GM19239 (cell line): ENCODE results near the gene MAP3K14.
A peak's percentile ranks its signal among the peaks of the same experiment; 100 is the strongest.

Experiments used
- DNase-seq: peaks from one replicate; pipeline ENCODE4 v3.0.0; 2011; ENCODE audit warnings: low spot score; ENCODE audit not compliant: insufficient read length
- FAIRE-seq: peaks from 2 replicates; lab custom pipeline; 2011; peaks lifted over from hg19 to GRCh38; lab: Jason Lieb, UNC

The MAP3K14 gene

DNA sequence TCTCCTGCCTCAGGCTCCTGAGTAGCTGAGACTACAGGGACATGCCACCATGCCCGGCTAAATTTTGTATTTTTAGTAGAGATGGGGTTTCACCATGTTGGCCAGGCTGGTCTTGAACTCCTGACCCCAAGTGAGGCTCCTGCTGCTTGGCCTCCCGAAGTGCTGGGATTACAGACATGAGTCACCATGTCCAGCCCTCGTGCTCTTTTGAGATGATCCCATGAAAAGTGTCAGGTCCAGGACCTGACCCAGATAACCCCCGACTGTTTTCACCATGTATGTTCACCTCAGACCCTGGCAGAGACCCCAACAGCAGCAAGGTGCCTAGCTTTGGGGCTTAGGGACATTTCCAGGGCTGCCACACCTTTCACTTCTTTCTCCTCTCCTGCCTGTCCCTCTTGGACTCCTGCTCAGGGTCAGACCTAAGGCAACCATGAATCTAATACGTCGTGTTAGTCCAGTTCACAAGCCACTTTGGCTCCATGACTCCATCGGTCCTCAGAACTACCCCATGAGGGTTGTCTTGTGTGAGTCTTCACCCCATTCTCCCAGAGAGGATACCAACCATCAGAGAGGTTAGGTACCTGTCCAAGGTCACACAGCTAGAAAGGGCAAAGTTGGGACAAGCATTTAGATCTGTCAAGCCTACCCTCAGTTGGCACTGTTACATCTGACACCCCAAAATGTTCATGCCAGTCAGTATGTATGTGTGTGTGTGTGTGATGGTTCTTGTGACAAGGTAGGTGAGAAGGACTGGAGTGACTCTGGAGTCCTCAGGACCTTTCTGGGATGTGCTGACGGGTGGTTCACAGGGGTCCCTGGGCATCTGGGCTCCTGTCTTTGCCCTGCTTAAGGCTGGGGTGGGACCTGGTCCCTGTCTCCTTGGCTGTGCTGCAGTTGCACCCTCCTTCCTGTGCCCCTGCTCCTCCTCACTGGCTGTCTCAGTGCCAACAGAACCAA is 23.1 kb upstream of the MAP3K14 start:
- DNase-seq, result no peak
- FAIRE-seq, result no peak

DNA sequence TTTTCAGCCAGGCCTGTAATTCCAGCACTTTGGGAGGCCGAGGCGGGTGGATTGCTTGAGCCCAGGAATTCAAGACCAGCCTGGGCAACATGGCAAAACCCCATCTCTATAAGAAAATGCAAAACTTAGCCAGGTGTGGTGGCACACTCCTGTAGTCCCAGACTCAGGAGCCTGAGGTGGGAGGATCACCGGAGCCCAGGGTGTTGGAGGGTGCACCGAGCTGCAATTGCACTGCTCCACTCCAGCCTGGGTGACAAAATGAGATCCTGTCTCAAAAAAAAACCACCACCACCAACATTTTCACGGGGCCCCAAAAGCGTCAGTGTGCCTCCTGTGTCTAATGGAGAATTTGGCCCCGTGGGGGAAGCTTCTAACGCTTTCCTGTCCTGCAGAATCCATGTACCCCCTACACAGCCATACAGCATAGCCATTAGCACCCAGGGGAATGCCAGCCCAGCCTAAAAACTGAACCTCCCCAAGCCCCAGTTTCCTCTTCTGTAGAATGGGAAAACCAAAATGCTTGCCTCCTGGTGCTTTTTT is 22.2 kb upstream of the MAP3K14 start:
- DNase-seq (no peak), FAIRE-seq (no peak)

DNA sequence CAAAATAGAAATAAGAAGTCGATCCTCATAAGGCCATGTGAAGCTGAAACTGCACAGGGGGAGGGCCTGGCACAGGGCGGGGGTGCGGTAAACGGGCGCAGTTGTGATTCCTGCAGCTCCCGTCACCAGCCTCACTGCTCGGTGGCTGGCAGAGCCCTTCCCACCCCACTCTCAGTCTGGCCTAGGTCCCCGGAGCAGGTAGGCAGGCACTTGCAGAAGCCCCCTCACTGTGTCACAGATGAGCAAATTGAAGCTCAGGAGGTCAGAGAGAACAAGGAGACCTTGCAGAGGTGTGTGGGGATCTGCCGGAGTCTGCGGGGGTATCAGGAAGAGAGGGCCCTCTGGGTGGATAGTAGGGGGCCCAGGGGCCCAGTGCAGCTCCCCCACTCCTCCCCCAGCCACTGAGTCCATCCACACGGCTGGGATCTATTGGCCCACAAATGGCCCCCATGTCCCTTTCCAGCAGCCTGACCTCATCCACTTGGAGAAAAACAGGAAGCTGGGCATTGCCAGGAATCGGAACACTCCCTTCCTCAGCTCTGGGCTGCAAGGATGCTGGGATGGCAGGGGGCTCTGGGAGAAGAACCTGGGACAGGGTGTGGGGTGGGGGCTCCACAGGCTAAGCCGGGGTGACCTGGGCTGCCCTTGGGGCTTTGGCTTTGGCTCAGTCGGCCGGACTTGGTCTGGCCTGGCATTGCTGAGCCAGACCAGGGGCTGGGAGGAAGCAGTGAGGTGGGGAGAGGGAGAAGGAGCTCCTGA is 21.4 kb upstream of the MAP3K14 start:
- no peak for DNase-seq
- no peak for FAIRE-seq

DNA sequence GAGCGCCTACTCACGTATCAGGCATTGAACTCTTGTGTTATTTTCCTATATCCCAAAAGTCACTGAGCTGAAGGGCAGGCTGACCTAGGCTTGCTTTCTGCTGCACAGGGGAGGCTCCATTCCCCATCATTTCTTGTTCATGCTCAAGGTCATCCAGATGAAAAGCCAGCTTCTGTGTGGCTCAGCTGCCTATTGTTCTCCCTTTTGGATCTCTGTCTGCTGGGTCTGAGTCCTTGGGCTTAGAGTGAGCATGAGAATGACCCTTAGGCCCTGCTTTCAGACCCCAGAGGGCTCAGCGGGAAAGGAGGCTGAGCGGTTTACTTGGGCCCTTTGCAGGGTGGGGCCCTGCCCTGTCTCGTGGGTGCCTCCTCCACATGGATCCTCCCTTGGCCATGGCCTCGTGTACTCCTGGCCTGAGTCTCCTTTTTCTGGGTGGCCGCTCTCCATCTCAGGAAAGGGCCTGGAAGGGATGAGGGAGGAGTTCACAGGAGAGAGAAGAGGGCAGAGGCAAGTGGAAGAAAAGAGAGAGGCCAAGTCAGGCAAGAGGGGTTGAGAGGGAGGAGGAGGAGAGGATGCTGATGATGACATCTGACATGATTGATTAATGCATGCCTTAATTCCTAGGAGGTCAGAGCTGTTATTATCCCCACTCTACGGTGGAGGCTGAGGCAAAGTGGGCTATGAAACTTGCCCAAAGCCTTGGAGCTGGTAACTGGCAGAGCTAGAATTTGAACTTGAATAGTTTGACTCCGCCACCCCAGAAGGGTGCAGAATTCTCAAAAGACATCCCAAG is 19.8 kb upstream of the MAP3K14 start:
- FAIRE-seq (no peak), DNase-seq (no peak)

DNA sequence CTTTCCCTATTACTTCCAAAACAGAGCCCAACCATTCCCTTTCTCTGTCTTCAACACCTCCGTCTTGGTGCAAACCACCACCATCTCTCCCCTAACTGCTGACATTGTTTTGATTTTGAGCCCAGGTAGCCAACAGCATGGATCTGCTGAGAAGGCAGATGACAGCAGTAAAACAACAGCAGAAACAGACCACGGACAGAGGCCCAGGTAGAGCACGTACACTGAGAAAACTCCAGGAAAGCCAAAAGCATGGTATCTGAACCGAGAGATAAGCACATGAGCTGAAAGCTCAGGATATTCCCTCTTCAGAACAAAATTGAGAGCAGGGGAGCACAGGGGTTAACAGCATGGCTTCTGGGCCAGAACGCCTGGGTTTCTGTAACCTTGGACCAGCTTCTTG is 18.9 kb upstream of the MAP3K14 start:
- FAIRE-seq (no peak), DNase-seq (no peak)

DNA sequence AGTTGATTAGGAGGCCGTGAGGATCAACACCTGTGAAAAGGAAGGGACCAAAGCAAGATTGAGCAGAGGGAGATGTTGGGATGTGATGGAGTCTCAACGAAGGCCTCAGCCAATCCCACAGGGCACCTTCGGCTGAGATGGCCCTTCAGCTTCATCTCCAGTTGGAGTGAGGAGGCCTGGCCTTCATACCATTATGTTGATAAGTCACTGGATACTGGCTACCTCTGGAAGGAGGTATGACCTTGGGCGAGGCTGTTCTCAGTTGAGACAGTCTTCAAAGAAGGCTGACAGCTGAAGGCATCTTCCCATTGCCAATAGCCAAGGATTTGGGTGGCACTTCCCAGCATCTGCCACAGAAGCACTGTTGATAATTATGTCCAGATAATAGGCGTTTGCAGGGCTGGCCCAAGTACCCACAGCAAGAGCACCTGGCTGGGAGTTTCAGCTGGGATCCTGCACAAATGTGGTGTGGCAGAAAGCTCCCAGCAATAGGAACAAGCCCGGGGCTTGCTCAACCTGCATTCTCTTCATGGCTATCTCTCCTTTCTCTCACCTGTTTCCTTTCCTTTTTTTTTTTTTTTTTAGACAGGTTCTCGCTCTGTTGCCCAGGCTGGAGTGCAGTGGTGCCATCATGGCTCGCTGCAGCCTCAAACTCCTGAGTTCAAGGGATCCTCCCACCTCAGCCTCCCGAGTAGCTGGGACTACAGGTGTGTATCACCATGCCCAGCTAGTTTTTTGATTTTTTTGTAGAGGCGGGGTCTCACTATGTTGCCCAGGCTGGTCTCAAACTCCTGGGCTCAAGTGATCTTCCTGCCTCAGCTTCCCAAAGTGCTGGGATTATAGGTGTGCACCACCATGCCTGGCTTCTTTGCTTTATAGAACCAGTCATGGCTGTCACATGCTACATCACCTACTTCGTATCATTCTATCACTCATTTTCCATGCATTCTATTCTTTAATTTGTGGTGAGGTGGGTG is 18.2 kb upstream of the MAP3K14 start:
- no peak for DNase-seq
- FAIRE-seq, result no peak

DNA sequence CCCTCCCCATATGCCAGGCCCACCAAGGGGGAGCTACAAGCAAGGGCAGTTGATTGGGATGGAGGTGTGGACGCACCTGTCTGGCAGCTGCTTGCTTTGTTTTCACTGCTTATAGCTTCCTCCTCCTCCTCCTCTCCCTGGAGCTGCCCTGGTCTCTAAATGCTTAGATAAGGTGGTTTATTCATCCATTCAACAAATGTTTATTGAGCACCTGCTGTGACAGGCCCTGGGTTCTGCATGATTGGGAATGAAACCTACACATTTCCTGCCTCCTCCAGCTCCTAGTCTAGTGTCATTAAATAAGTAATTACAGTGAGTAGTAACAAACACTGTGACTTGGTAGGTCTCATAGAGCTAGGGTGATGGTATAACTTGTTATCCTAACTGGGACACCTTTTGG is 17.4 kb upstream of the MAP3K14 start:
- DNase-seq, result no peak
- peak; percentile 76 for FAIRE-seq

DNA sequence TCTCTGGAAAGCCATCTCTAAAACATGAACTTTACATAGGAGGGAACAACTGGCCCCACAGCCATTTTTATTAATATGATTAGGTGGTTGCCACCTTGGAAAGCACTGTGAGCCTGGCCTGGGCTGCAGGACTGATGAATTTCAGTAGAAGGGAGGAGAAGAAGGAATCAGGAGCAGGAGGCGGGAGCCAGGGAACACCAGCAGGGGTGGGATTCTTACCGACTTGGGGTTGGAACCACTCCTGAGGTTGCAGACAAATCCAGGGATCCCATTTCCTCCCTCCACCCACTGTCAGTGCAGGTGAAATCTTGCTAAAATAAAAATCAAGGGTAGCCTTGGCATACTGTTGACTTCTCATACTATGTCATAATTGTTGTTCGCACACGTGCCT is 16.9 kb upstream of the MAP3K14 start:
- FAIRE-seq, result no peak

DNA sequence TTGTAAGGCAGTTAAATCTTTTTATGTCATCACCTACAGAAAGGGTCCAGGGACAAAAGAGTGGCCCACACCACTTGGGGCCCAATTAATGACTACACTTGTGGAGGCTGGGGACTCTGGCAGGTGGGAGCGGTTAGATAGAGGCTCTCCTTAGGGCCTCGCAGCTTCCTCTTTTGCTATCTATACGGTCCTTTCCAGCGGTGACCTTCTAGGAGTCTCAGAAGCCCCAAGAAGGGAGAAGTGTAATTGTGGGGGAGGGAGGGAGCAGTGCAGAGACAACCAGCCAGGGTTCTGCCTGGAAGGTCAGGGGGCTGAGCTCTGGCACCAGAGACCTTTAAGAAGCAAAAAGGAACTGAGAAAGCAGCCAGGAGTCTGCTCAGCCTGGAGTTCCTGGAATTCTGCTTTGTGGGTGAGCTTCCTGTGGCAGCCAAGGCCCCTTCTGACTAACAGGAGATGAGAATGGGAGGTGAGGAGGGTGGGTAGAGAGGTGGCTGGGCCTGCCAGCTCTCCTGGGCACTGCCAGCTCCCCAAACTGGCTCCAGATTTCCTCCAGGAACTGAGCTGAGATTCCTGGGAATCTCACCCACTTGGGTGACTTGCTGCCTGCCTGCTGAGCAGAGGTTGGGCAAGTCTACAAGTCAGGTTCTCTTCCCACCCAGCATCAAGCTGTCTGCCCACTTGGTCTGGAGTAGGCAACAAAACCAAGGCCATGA is 16.3 kb upstream of the MAP3K14 start:
- no peak for DNase-seq
- peak; percentile 91 for FAIRE-seq

More for the DNA sequence above, 16.9 kb upstream of the MAP3K14 start:
- DNase-seq, result no peak

DNA sequence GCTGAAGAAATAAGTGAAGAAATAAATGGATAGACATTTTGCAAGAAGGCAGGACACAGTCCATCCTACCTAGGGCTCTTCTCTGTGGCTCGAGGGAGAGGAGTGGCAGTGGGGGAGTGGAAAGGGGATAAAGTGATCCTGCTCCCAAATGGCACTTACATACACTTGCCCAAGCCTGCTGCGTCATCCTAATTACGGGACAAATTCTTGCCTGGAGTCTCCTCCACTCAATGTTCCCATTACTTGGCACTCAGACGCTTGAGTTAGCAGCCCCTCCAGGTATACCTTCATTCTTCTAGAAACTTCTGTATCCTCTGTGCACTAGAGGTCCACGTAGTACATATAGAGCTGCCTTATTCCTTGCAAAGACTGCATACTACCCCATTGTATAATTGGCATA is 15.7 kb upstream of the MAP3K14 start:
- FAIRE-seq (peak; percentile 4), DNase-seq (no peak)

DNA sequence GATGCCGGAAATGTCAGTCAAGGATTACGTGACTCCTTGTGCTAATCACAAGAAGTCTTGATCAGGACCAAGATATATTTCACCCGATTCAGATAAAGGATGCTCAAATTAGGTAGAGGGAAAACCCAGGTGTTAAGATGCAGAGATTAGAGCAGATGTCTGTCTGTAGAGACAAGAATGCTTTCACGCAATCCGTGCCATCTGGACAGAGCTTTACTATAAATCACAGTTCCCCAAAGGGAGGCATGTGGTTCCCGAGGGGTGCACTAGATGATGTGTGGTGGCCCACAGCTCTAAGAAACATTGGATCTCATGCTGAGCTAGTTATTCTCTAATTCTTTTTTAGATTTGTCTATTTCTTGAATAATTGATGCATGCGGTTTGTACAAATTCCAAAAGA is 9.8 kb upstream of the MAP3K14 start:
- DNase-seq (no peak), FAIRE-seq (no peak)

DNA sequence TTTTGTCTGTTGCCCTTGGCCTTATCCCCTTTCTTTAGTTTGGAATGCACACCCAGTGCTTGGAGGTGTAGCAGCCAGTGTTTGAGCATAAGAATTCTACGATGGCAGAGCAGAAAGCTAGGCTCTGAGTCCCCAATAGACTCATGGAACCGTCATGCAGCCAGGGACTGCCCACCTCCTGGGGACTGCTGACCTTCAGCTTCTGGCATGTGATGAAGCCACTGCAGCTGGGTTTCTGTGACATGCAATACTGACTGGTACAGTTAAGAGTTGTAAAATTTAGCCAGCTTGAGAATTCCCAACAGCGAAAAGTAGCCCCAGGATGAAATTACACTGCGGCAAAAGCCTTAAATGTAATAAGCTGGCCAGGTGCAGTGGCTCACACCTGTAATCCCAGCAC is 9.0 kb upstream of the MAP3K14 start:
- DNase-seq (no peak), FAIRE-seq (no peak)

DNA sequence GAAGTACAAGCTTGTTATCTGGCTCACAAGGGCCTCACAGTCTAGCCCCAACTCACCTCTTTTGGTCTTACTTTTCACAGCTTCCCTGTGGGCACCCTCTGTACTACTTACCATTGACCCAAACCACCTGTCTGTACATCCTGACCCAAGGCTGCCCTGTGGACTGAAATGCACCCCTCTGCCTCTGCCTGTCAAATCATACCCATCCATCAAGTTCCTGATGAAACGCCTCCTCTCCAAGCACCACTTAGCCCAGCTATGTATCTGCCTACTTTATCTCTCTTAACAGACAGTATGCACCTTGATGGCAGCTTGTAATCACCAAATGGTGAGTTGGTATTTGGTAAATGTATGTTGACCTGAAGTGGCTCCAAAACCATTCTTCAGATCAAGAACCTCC is 7.5 kb upstream of the MAP3K14 start:
- FAIRE-seq, result no peak
- no peak for DNase-seq

DNA sequence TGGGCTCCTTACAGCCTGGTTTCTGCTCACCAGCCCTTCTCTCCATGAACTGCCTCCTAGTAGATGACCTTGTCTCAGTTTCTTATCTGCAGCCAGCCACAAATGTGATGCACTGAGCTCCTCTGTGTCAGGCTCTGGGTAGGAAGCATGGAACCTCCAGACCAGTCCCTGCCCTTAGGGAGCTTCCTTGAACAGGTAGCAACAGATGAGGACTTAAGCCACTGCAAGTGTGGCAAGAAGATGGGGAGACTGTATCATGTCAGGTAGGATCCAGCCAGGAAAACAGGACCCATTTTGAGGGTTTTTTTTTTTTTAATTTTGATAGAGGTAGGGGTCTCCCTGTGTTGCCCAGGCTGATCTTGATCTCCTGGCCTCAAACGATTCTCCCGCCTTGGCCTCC is 5.3 kb upstream of the MAP3K14 start:
- FAIRE-seq (no peak), DNase-seq (no peak)

DNA sequence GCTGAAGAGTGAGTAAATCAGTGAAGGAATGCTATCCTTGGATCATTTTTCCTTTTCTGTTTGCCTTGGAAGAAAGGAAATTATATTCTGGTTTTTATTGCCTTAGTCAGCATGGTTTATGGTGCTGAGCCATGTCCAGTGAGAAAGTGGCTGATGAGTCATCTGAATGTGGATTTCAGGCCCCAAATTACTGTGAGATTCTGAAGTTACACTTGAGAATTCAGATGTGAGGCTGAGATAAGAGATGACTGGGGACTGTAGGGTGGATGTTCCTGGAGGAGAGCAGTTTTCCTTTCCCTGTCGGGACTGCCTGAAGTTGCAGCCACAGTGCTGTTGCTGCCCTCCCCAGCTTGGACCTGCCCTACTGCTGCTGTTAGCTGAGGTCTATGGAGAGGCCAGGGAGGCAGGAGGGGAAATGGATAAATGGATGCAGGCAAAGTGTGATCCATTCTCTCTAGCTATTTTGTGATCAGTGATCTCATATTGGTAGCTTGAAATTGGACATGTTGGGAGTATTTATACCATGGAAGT is 4.2 kb upstream of the MAP3K14 start:
- FAIRE-seq (no peak), DNase-seq (no peak)

DNA sequence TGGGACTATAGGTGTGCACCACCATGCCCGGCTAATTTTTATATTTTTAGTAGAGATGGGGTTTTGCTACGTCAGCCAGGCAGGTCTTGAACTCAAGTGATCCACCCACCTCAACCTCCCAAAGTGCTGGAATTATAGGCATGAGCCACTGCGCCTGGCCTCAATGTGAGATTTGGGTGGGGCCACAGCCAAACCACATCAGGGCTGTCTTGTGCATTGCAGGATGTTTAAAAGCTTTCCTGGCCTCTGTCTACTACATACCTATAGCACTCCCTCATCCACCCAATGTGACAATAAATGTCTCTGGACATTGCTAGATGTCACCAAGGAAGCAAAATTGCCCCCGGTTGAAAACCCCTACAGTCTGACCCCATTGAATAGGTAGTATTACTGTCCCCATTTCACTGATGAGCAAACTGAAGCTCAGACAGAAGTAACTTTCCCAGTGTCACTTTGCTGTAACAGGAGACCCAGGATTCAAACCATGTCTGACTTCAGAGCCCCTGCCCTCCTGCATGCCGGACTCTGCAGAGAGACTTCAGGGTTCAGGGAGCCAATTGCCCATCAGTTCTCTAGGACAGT is 3.6 kb upstream of the MAP3K14 start:
- no peak for FAIRE-seq
- DNase-seq, result no peak

DNA sequence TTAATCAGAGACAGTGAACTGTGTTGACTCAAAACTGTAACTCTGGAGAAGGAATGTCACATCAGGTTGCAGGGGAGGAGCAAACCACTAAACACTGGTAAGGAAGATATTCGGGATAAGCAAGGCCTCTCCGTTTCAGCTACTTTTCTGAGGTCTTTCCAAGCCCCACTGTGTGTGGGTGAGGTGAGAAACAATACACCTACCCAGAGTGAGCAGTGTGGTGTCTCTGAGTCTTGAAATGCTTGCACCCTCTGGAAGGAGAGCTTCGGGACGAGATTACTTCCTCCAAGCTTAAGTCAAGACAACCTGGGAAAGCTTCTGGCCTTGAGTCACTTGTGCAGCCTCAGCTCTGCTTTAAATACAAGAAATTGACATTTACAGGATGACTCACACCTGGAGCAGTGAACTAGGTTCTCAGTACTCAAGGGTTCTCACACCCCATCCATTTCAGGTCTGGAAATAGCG is 2.5 kb upstream of the MAP3K14 start:
- FAIRE-seq, result no peak
- no peak for DNase-seq
